NCI-H2171 treated with DMSO at 0.1 percent for 48 hours (cell line): Measurements from ENCODE around the gene MRGPRD.

Source experiments
- DNase-seq: peaks from one replicate; lab custom pipeline; 2025; lab: John Stamatoyannopoulos, UW

The MRGPRD gene

GRCh38 chr11:68946416-68947090 is 34.2 kb downstream of the MRGPRD start:
- DNase-seq = no peak

- no peak for DNase-seq
Observed at GRCh38 chr11:68942751-68943271, 38.0 kb downstream of the MRGPRD start.

- DNase-seq = no peak
Observed at GRCh38 chr11:68942095-68942620, 38.6 kb downstream of the MRGPRD start.

GRCh38 chr11:68941324-68942094 is 39.3 kb downstream of the MRGPRD start:
- DNase-seq = no peak

GRCh38 chr11:68940651-68941323 is 40.0 kb downstream of the MRGPRD start:
- no peak for DNase-seq

- DNase-seq = no peak
Observed at GRCh38 chr11:68939583-68940555, 40.9 kb downstream of the MRGPRD start.

GRCh38 chr11:68938816-68939582 is 41.8 kb downstream of the MRGPRD start:
- no peak for DNase-seq

- DNase-seq = no peak
Observed at GRCh38 chr11:68938088-68938487, 42.7 kb downstream of the MRGPRD start.

GRCh38 chr11:68936676-68937620 is 43.8 kb downstream of the MRGPRD start:
- DNase-seq = no peak

GRCh38 chr11:68936358-68936636 is 44.5 kb downstream of the MRGPRD start:
- DNase-seq = no peak

GRCh38 chr11:68935516-68936357 is 45.0 kb downstream of the MRGPRD start:
- no peak for DNase-seq

GRCh38 chr11:68935066-68935465 is 45.7 kb downstream of the MRGPRD start:
- no peak for DNase-seq

GRCh38 chr11:68934666-68935065 is 46.1 kb downstream of the MRGPRD start:
- DNase-seq = no peak

- no peak for DNase-seq
Observed at GRCh38 chr11:68934321-68934645, 46.5 kb downstream of the MRGPRD start.

- no peak for DNase-seq
Observed at GRCh38 chr11:68933605-68934320, 47.0 kb downstream of the MRGPRD start.

GRCh38 chr11:68932933-68933577 is 47.7 kb downstream of the MRGPRD start:
- no peak for DNase-seq

- no peak for DNase-seq
Observed at GRCh38 chr11:68932358-68932757, 48.4 kb downstream of the MRGPRD start.

GRCh38 chr11:68931911-68932310 is 48.9 kb downstream of the MRGPRD start:
- no peak for DNase-seq
